HCT116 (cell line): Measurements from ENCODE around the gene P2RY12. TPM values are rescaled to one million over a fixed set of nuclear protein-coding genes. Genes with fewer than 3 reads are reported as not detected.

Source experiments
- ATAC-seq: fragments of 200-7000 bp; cut with Tn5 transposase; 2 replicates; pipeline ENCODE4 v1.9.1; 2020; ENCODE audit warnings: mild to moderate bottlenecking, moderate library complexity
- BruUV-seq: library from RNA; stranded (reverse); fragments of 400-500 nt; replicated peaks from 2 replicates; lab custom pipeline; 2021; lab: Mats Ljungman, UMichigan
- CTCF ChIA-PET: fragments of 300-600 bp; sonication (Branson Sonifier 250); formaldehyde crosslinking; loops from one replicate; lab custom pipeline; 2021; ENCODE audit warnings: antibody characterized with exemption; lab: Charles Lee
- POLR2A ChIA-PET: fragments of 300-600, 350-600 bp; sonication (Branson Sonifier 250); formaldehyde crosslinking; loops from one replicate; lab custom pipeline; 2021; ENCODE audit warnings: antibody characterized with exemption; lab: Charles Lee
- RAD21 ChIA-PET, 2 experiments: fragments of 300-600 bp; sonication (Branson Sonifier 250); formaldehyde crosslinking; loops; one replicate each; lab custom pipeline; 2023; ENCODE audit warnings: low total read pairs in 2 of 2; ENCODE audit not compliant: uncharacterized antibody in 2 of 2, unreplicated experiment in 2 of 2, low non-redundant PET in 1 of 2; lab: Charles Lee
- DNase-seq: peaks from one replicate; pipeline ENCODE4 v3.0.0-alpha.2; 2010; ENCODE audit warnings: low read depth, low spot score
- H2AFZ ChIP-seq: fragments of 200-600 bp; shearing (Covaris generic), sonication (generic); 2 replicates; pipeline ENCODE4 v1.6.1; 2017; ENCODE audit warnings: low read depth, mixed run types, mixed read lengths, antibody characterized with exemption, low read length; ENCODE audit not compliant: poor library complexity, severe bottlenecking
- H3K27ac ChIP-seq: 2 replicates; pipeline ENCODE4 v1.5.1; 2012; ENCODE audit warnings: low read depth, low read length
- H3K27me3 ChIP-seq: fragments of 200-600 bp; sonication (generic); 2 replicates; pipeline ENCODE4 v1.6.1; 2016; ENCODE audit warnings: mixed run types, low read length, mixed read lengths; ENCODE audit not compliant: insufficient read depth
- H3K36me3 ChIP-seq, 2 experiments: fragments of 200-500 bp in 1 of 2; fragments of 200-600 bp in 1 of 2; sonication (Bioruptor generic) in 1 of 2; sonication (generic) in 1 of 2; 2 replicates each; pipeline versions ENCODE4 v1.5.1 to v1.6.1; 2014 to 2016; ENCODE audit warnings: low read length in 2 of 2, inconsistent platforms in 1 of 2, mixed read lengths in 1 of 2, mixed run types in 1 of 2; ENCODE audit not compliant: insufficient read depth in 2 of 2, control insufficient read depth in 1 of 2
- H3K4me1 ChIP-seq, 2 experiments: fragments of 200-600 bp in 1 of 2; sonication (generic) in 1 of 2; 2 replicates each; pipeline versions ENCODE4 v1.5.1 to v1.6.1; 2012 to 2017; ENCODE audit warnings: low read length in 2 of 2, inconsistent platforms in 1 of 2, mild to moderate bottlenecking in 1 of 2, mixed read lengths in 1 of 2, mixed run types in 1 of 2, moderate library complexity in 1 of 2; ENCODE audit not compliant: insufficient read depth in 2 of 2, control insufficient read depth in 1 of 2
- H3K4me2 ChIP-seq: fragments of 200-600 bp; sonication (generic); 2 replicates; pipeline ENCODE4 v1.6.1; 2017; ENCODE audit warnings: mixed run types, low read length, mixed read lengths
- H3K4me3 ChIP-seq, 2 experiments: fragments of 200-600 bp in 1 of 2; sonication (generic) in 1 of 2; replicated peaks in 1 of 2; 2 replicates each; pipeline ENCODE4 v1.5.1; 2011 to 2016; ENCODE audit warnings: low read length in 2 of 2, control low read depth in 1 of 2, low read depth in 1 of 2, mild to moderate bottlenecking in 1 of 2, mixed read lengths in 1 of 2, mixed run types in 1 of 2
- H3K79me2 ChIP-seq: fragments of 200-600 bp; sonication (generic); 2 replicates; pipeline ENCODE4 v1.6.1; 2017; ENCODE audit warnings: mild to moderate bottlenecking, mixed run types, low read length, moderate library complexity, mixed read lengths; ENCODE audit not compliant: insufficient read depth
- H3K9ac ChIP-seq: fragments of 200-600 bp; sonication (generic); 2 replicates; pipeline ENCODE4 v1.6.1; 2016; ENCODE audit warnings: low read length, mixed read lengths
- H3K9me2 ChIP-seq: fragments of 200-600 bp; sonication (generic), shearing (Covaris generic); 2 replicates; pipeline ENCODE4 v1.6.1; 2017; ENCODE audit warnings: mixed run types, mild to moderate bottlenecking, moderate library complexity; ENCODE audit not compliant: insufficient read depth
- H3K9me3 ChIP-seq, 2 experiments: fragments of 200-500 bp in 1 of 2; fragments of 200-600 bp in 1 of 2; sonication (Bioruptor generic) in 1 of 2; sonication (generic) in 1 of 2; 2 replicates each; pipeline ENCODE4 v1.6.1; 2014 to 2017; ENCODE audit warnings: low read length in 2 of 2, mixed read lengths in 2 of 2, inconsistent platforms in 1 of 2, low read depth in 1 of 2, mild to moderate bottlenecking in 1 of 2, mixed run types in 1 of 2, moderate library complexity in 1 of 2; ENCODE audit not compliant: control insufficient read depth in 1 of 2, insufficient read depth in 1 of 2
- H4K20me1 ChIP-seq: fragments of 200-600 bp; sonication (generic), shearing (Covaris generic); 2 replicates; pipeline ENCODE4 v1.6.1; 2017; ENCODE audit warnings: mixed run types, mild to moderate bottlenecking, moderate library complexity; ENCODE audit not compliant: insufficient read depth
- ATF3 ChIP-seq: IDR thresholded peaks from 2 replicates; pipeline ENCODE4 v1.6.1; 2012
- CBX3 ChIP-seq: IDR thresholded peaks from 2 replicates; pipeline ENCODE4 v1.6.1; 2012; ENCODE audit warnings: low read depth
- CEBPB ChIP-seq: IDR thresholded peaks from 2 replicates; pipeline ENCODE4 v1.6.1; 2012; ENCODE audit warnings: low read depth
- CTCF ChIP-seq, 3 experiments: fragments of 200-600 bp in 1 of 3; sonication (generic) in 1 of 3; IDR thresholded peaks in 2 of 3; conservative IDR thresholded peaks in 1 of 3; 2 replicates each; pipeline ENCODE4 v1.5.1; 2012 to 2017; ENCODE audit warnings: low read depth in 2 of 3, low read length in 2 of 3, antibody characterized with exemption in 1 of 3, borderline replicate concordance in 1 of 3, control low read depth in 1 of 3, mild to moderate bottlenecking in 1 of 3, mixed read lengths in 1 of 3, mixed run types in 1 of 3, moderate library complexity in 1 of 3; ENCODE audit not compliant: insufficient read depth in 1 of 3
- ELF1 ChIP-seq: IDR thresholded peaks from 2 replicates; pipeline ENCODE4 v1.6.1; 2012; ENCODE audit warnings: low read depth, borderline replicate concordance
- EZH2 ChIP-seq: fragments of 200-600 bp; sonication (generic); IDR thresholded peaks from 2 replicates; pipeline ENCODE4 v1.6.1; 2017; ENCODE audit warnings: antibody characterized with exemption, mixed run types
- POLR2A ChIP-seq: IDR thresholded peaks from 2 replicates; pipeline ENCODE4 v1.7.0; 2011; ENCODE audit warnings: borderline replicate concordance; ENCODE audit not compliant: insufficient read depth, insufficient read length; ENCODE audit errors: extremely low read depth
- POLR2AphosphoS5 ChIP-seq: IDR thresholded peaks from 2 replicates; pipeline ENCODE4 v1.6.1; 2011; ENCODE audit warnings: mild to moderate bottlenecking, low read depth, low read length, moderate library complexity
- RAD21 ChIP-seq: IDR thresholded peaks from 2 replicates; pipeline ENCODE4 v1.6.1; 2012; ENCODE audit warnings: low read depth, mild to moderate bottlenecking
- SIN3A ChIP-seq: IDR thresholded peaks from 2 replicates; pipeline ENCODE4 v1.6.1; 2012; ENCODE audit warnings: low read depth
- SP1 ChIP-seq: IDR thresholded peaks from 2 replicates; pipeline ENCODE4 v1.6.1; 2012; ENCODE audit warnings: low read depth
- SRF ChIP-seq: IDR thresholded peaks from 2 replicates; pipeline ENCODE4 v1.6.1; 2012; ENCODE audit warnings: low read depth
- TCF7L2 ChIP-seq: IDR thresholded peaks from 2 replicates; pipeline ENCODE4 v1.7.0; 2011; ENCODE audit warnings: borderline replicate concordance, inconsistent platforms; ENCODE audit not compliant: insufficient read depth, insufficient read length; ENCODE audit errors: extremely low read depth
- ZBTB33 ChIP-seq: IDR thresholded peaks from 2 replicates; pipeline ENCODE4 v1.6.1; 2011; ENCODE audit warnings: mild to moderate bottlenecking, low read length, moderate library complexity; ENCODE audit not compliant: insufficient replicate concordance; ENCODE audit errors: extremely low read depth
- ZFX ChIP-seq: fragments of 450-650 bp; IDR thresholded peaks from 2 replicates; pipeline ENCODE4 v1.6.1; 2017
- ZNF274 ChIP-seq: fragments of 200-500 bp; sonication (Bioruptor generic); IDR thresholded peaks from 2 replicates; pipeline ENCODE4 v1.6.1; 2014; ENCODE audit warnings: mild to moderate bottlenecking, low read depth, low read length, inconsistent platforms
- intact Hi-C: fragments of 100-400 bp; cut with micrococcal nuclease; formaldehyde crosslinking; loops from 2 replicates; pipeline ENCODE4 v1.10.0; 2022
- total RNA-seq: library from RNA; stranded (reverse); gene quantifications from one replicate; pipeline ENCODE4 v1.2.1, GENCODE V29; 2021; ENCODE audit not compliant: unreplicated experiment
- TF ChIP-seq, protein P1 (sequence below): IDR thresholded peaks from 2 replicates; pipeline ENCODE4 v1.6.1; 2012

P2RY12 gene
- total RNA-seq, 1 experiment from 2014 or later: not detected

- ATAC-seq (no peak), DNase-seq (no peak)
- no TSS peak for BruUV-seq
- H3K27ac ChIP-seq: no peak overlapping the region
- H4K20me1 ChIP-seq: no peaks in the 10 kb centered on the region
- no peaks in the 10 kb centered on the region for H3K9me2 ChIP-seq
- no peaks in the 10 kb centered on the region for H3K9me3 ChIP-seq
- peaks cover 30 to 48% of the 10 kb centered on the region in 2 experiments for H3K4me1 ChIP-seq
- no peaks in the 10 kb centered on the region for H3K27me3 ChIP-seq
- H3K9ac ChIP-seq: no peak overlapping the region
- no peaks in the 10 kb centered on the region for H3K79me2 ChIP-seq
- intact Hi-C loops: no loop called here
- RAD21 ChIA-PET: no interaction called here
- H3K4me3 ChIP-seq: no peak overlapping the region
- H2AFZ ChIP-seq: no peak overlapping the region
- no peaks in the 10 kb centered on the region for H3K36me3 ChIP-seq
- POLR2A ChIA-PET: no interaction called here
- no peak overlapping the region for H3K4me2 ChIP-seq
- CTCF ChIA-PET: interaction anchor here (0.5 to 0.6 kb wide), 2 partner anchors 15 to 26 kb away, joined by 3 read pairs; no protein-coding TSS in a partner anchor
- TF ChIP-seq POLR2AphosphoS5 (no peak), ELF1 (no peak), CEBPB (no peak), ATF3 (no peak), ZBTB33 (no peak), RAD21 (no peak), POLR2A (no peak)
- TF ChIP-seq, protein P1, sequence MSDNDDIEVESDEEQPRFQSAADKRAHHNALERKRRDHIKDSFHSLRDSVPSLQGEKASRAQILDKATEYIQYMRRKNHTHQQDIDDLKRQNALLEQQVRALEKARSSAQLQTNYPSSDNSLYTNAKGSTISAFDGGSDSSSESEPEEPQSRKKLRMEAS: no peak
Measured at GRCh38 chr3:151312972-151313371, 71.6 kb downstream of the P2RY12 start.

GRCh38 chr3:151309566-151309965, 75.0 kb downstream of the P2RY12 start:
- ChIA-PET POLR2A (no interaction called here), CTCF (no interaction called here), RAD21 (no interaction called here)
- intact Hi-C loops: no loop called here
- no peaks in the 10 kb centered on the region for H3K27me3 ChIP-seq
- H3K4me3 ChIP-seq: no peak overlapping the region
- no peak overlapping the region for H3K9ac ChIP-seq
- DNase-seq (no peak), ATAC-seq (no peak)
- BruUV-seq: no TSS peak
- no peaks in the 10 kb centered on the region for H3K9me3 ChIP-seq
- no peaks in the 10 kb centered on the region for H3K9me2 ChIP-seq
- H4K20me1 ChIP-seq: no peaks in the 10 kb centered on the region
- no peaks in the 10 kb centered on the region for H3K79me2 ChIP-seq
- no peak overlapping the region for H3K27ac ChIP-seq
- no peaks in the 10 kb centered on the region for H3K36me3 ChIP-seq
- H2AFZ ChIP-seq: no peak overlapping the region
- peaks cover 16 to 48% of the 10 kb centered on the region in 2 experiments for H3K4me1 ChIP-seq
- H3K4me2 ChIP-seq: no peak overlapping the region
- TF ChIP-seq CEBPB (no peak), CTCF (IDR thresholded peaks at IDR 0.05 in 2 of 3, conservative IDR thresholded peaks at IDR 0.05 in 1 of 3; ENCODE audit: borderline replicate concordance in 1 of 3, insufficient read depth in 1 of 3, low read depth in 2 of 3, low read length in 2 of 3) (no peak), ZNF274 (no peak), ELF1 (no peak), SP1 (no peak), SIN3A (no peak), TCF7L2 (no peak), CBX3 (no peak), SRF (no peak), EZH2 (no peak), POLR2AphosphoS5 (no peak), ZFX (no peak)
- TF ChIP-seq, protein P1: no peak
